Head of caudate nucleus (tissue), 42 donors: ENCODE measurements around the gene KCTD13.
"Not testable (repeated sequence)": the region's sequence is repeated elsewhere in the genome, so short reads cannot be mapped to it uniquely, and the experiment has no call there.

Experiments
- DNase-seq, 42 donors: peaks; one replicate each; pipeline versions ENCODE4 v3.0.0 to v3.0.0-alpha.2; 2020 to 2021; ENCODE audit warnings: mixed read lengths in 7 of 42
- intact Hi-C: fragments of 100-400 bp; cut with DNase I; formaldehyde crosslinking; loops from one replicate; pipeline ENCODE4 v1.15.0; 2022

The KCTD13 gene

DNA sequence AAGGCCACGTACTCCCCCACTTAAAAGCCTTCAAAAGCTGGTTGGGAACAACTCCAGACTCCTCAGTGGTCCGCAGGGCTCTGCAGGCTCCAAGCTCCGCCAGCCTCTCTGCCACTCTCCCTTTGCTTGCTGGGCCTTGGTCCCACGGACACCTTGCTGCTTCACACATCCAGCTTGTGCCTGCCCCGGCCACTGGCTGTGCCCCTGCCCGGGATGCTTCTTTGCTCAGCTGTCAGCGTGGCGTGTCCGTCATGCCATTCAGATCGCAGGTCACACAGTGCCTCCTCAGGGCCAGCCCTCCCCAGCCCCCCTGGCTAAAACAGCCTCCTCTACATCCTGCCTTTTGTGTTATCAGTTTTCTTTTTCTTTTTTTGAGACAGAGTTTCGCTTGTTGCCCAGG is 13.9 kb downstream of the KCTD13 start:
- intact Hi-C loops = no loop called here
- DNase-seq = no peak

DNA sequence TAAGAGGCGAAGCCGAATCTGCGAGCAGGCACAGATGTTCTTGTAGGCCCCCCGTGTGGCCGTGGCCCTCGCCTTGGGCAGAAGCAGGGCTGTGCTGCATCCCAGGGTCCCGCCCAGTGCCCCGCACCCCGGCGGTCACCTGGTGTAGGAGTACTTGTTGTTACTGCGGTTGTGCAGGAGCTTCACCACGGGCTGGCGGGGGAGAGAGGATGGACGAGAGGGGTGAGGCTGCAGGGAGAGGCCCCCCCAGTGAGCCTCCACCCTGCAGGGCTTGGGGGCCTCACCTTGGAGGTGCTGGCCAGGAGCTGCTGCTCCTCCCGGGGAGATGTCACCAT is 14.4 kb downstream of the KCTD13 start:
- intact Hi-C loops = no loop called here

DNA sequence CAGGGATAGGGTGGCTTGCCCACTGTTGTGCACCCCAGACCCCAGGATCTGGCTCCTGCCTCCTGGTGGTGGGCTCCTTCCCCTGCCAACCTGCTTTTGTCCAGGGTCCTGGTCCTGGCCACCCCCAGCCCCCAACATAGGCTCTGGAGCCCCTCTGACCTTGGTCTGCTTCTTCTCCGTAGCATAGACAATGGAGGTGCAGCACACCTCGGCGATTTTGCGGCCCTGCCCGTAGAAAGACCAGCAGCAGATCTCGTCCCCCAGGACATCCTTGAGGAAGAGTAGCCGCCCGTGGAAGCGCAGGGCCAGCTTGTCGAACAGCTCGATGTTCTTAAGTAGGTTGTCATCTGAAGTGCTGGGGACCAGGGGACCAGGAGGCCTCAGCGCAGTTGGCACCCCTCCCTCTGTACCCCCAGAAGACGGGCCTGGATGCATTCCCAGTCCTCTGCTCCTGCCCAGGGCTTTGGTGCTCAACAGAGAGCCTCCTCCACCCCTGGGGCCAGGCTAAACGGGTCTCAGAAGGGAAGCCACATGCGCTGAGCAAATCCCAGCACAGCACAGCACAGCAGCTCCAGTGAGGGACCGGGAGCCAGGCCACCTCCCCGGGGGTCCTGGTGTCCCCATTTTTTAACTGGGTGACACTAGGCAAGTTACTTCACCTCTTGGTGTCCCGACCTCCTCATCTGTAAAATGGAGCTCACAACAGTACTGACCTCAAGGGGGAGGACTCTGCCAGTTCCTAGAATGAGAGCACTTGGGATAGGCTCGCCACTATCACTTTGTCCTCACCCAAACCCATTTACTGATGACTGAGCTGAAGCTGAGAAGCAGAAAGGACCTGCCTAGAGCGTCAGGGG is 15.0 kb downstream of the KCTD13 start:
- no peak for DNase-seq
- intact Hi-C loops = no loop called here

More for the DNA sequence above, 14.4 kb downstream of the KCTD13 start:
- no peak for DNase-seq

DNA sequence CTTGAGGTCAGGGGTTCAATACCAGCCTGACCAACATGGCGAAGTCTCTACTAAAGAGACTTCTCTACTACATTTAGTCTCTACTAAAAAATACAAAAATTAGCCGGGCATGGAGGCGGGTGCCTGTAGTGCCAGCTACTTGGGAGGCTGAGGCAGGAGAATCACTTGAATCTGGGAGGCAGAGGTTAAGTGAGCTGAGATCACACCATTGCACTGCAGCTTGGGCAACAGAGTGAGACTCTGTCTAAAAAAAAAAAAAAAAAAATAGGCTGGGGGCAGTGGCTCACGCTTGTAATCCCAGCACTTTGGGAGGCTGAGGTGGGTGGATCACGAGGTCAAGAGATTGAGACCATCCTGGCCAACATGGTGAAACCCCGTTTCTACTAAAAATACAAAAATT is 16.2 kb downstream of the KCTD13 start:
- intact Hi-C loops, DNase-seq: not testable (repeated sequence)

DNA sequence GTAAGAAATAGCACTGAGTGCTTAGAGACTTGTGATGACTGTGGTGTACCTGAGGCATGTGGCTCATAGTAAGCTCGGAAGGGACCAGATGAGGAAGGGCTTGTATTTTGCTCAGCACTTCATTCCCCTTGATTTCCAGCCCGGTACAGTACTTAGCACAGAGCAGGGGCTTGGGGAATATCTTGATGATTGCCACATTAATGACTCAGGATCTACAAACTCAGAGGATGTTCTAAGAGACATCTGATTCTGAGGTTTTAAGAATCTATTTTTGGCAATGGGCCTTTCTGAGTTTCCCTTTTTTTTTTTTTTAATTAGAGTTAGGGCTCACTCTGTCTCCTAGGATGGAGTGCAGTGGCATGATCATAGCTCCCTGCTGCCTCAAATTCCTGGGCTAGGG is 16.6 kb downstream of the KCTD13 start:
- intact Hi-C loops = no loop called here
- DNase-seq = no peak

DNA sequence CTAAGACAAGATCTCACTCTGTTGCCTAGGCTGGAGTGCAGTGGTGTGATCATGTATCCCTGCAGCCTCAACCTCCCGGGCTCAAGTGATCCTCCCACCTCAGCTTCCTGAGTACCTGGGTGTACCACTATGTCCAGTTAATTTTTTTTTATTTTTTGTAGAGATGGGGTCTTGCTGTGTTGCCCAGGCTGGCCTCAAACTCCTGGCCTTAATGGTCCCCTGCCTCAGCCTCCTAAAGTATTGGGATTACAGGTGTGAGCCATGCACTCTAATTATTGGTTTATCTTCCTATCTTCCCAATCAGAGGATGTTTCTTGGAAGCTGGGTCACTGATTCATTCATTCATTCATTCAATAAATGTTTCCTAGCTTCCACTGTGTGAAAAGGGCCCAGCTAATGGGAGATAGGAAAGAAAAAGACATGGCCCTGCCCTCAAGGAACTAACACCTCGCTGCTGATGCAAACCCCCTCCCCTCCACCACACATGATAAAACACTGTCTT is 17.3 kb downstream of the KCTD13 start:
- intact Hi-C loops = no loop called here
- DNase-seq = no peak

DNA sequence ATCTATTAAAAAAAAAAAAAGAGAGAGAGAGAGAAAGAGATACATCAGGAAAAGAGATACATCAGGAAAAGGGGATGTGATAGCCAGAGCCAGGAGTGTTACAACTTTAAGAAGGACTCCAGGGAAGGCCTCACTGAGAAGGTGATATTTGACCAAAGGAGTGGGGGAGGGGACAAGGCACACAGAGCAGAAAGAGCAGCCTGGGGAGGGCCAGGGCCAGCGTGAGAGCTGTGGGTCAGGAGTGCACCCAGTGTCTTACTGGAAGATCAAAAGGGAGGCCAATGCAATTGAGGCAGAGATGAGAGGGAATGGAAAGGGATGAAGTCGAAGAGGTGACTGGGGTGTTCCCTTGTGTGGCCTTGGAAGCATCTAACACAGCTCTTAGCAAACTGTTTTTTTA is 18.1 kb downstream of the KCTD13 start:
- intact Hi-C loops = no loop called here
- DNase-seq = no peak

DNA sequence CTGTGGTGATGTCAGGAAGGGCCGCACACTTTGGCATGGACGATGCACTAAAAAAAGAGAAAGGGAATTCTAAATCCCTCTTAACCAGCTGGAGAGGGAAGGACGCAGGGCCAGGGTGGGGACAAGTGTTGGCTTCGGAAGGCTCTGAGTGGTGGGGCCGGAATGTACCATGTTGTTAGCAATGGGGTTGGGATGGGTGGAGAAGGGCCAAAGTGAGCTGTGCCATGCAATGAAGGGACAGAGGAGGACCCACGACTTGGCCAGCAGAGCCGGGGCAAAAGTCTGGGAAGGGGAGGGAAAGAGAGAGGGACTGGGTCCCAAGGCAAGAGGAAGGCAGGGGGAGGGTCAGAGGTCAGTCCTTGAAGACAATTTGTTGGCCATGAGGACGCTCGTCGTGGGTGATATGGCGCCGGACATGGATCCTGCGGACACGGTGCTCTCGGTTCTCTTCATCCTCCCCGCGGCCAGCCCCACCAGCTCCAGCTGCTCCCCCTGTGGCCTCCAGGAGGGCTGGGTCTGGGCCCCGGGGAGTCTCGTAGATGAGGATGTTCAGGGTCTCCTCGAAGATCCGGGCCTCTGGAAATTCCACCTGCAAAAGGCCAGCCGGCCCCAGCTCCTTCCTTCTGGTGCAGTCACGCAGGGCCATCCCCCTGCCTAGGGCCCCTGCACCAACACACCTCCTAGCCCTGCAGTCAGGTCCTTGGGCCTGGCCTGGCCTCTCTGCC is 19.3 kb downstream of the KCTD13 start:
- intact Hi-C loops = no loop called here
- peak in 1 of 42 donors; percentile 26 for DNase-seq

DNA sequence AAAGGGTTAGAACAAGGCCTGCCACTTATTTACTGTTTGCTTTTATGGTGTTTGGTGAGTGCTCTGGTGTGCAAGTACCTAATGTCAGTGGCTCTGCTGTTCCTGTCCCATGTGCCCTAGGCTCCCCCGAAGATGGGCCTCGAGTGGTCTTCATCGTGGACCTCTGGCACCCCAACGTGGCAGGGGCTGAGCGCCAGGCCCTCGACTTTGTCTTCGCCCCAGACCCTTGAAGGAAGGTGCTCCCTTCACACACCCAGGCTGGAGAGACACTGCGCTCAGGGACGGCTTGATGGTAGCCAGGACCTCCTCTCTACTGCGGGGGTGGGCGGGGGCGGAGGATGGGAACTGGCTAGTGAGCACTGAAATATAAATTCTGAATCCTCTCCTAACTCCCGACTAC is 20.4 kb downstream of the KCTD13 start:
- no peak for DNase-seq
- intact Hi-C loops = no loop called here

DNA sequence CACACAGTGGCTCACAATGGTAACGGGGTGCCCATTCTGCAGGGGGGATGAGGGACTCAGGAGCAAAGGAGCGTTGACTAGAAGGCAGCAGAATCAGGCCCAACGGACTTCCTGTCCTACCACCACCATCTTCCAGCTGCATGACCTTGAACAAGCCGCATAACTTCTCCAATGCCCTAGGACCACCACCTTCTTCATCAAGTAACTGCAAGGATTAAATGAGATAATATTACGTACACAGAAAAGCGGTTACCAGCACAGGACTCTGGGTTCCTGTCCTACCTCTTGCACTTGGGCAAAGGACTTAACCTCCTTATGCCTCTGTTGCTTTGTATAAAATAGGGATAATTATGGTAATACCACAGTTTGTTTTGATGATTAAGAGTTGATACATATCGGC is 21.1 kb downstream of the KCTD13 start:
- no peak for DNase-seq
- intact Hi-C loops = no loop called here

DNA sequence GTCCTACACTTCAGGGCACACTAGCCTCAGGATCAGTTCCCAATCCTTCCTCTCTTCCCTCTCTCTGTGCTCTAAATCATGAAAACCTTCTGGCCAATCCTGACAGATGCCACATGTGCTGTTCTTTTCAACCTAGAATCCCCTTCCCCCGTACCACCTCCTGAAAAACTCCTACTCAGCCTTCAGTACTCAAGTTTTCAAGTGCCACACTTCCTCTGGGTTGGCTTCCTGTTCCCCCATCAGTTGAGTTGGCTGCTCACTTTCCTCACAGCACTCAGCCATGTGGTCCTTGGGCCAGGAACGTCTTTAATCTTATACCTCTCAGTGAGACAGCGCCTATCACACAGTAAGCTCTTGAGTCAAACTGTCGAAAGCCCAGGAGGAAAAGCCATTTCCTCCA is 22.4 kb downstream of the KCTD13 start:
- DNase-seq = no peak
- intact Hi-C loops = no loop called here

DNA sequence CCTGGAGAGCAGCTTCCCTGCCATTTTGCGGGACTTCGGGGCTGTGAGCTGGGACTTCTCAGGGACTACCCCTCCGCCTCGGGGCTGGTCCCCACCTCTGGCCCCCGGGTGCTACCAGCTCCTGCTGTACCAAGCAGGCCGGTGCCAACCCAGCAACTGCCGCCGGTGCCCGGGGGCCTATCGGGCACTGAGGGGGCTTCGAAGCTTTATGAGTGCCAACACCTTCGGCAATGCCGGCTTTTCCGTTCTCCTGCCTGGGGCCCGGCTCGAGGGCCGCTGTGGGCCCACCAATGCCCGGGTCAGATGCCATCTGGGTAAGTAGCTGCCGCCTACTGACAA is 24.4 kb downstream of the KCTD13 start:
- no peak for DNase-seq
- intact Hi-C loops = no loop called here

DNA sequence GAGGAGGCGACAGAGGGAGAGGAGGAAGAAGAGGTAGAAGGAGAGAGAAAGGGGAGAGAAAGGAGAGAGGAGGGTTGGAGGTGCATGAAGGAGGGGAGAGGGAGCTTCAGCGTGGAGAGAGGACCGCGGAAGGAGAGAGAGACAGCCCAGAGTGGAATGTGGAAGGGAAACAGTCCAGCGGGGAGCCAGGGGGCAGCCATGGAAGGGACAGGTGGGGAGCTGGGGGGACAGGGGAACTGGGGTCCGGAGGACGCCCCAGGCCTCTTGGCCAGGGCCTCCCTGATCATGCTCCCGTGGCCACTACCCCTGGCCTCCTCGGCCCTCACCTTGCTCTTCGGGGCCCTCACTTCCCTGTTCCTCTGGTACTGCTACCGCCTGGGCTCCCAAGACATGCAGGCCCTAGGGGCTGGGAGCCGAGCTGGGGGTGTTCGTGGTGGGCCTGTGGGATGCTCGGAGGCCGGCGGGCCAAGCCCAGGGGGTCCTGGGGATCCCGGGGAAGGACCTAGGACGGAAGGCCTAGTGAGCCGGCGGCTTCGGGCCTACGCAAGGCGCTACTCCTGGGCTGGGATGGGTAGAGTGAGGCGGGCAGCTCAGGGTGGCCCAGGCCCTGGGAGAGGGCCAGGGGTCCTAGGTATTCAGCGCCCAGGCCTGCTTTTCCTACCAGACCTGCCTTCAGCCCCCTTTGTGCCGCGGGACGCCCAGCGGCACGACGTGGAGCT is 25.0 kb downstream of the KCTD13 start:
- intact Hi-C loops = no loop called here
- DNase-seq = no peak

DNA sequence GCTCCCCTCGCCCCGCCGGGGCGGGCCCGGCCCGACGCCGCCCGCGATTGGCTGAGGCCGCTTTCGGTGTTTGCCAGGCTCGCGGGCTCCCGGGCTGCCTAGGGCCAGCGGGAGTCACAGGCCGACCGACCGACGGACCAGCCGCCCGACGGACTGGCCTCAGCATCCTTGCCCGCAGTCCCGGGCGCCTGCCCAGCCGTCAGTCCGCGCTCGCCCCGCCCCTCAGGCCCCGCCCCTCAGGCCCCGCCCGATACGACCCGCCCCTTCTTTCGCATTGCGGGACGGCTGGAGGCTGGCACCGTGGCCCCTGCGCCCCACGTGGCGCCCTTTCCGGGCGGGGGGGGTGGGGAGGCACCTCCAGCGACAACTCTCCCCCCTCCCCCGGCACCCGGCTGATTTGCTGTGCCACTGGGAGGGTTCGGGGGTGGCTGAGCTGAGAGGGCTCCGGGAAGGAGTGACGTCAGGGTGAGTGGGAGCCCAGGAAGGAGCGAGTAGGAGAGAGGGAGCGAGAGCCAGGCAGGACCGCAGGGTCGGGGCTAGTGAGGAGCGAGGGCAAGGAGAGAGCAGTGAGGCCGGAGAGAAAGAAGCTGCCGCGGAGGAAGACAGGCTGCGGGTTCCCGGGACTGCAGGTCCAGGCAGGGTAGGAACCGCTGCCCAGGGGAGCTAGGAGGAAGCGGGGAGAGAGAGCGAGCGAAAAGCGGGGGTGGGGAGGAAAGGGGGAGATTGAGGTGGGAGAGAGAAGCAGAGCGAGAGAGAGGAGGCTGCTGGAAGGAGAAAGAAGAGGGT is 25.7 kb downstream of the KCTD13 start, which contains the start of gene ASPHD1:
Gene ASPHD1, plus strand, starts transcription at position 387 of the 786 bp plus-strand sequence. CDS start 484 bp downstream, outside the sequence.
- peak; percentile 84 to 99 (median 95) for DNase-seq
- intact Hi-C loops = no loop called here

DNA sequence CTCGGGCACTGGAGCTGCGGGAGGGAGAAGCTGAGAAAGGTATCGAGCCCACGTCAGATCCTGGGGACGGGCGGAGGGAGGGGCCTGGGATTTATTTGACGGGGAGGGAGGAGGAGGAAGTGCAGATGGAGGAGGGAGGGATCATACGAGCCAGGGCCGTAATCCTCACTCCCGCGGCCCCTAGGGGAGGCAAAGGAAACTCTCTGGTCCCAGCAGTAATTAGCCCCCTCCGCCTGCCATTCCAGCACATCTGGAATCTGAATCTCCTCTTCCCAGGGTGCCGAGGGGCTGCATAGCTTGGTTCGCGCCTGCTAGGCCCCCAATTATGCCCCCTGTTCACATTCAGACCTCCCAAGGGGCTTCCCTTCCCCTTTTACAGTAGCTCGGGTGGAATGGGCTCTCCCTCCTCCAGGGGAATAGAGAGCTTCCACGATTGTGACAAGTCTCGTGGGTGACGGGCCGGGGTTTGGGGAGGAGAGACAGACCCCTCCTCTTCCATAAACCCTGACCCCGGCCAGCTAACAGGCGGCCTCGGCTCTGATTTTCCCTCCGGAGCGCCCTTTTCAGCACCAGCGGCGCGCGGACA is 26.4 kb downstream of the KCTD13 start, which contains the start of gene SEZ6L2:
Gene SEZ6L2, minus strand, starts transcription at position 35 of the 586 bp plus-strand sequence. CDS start 531 bp downstream, outside the sequence.
- intact Hi-C loops = loop anchor here (5.0 kb wide), 1 partner anchor 37 kb away; the partner anchor contains the start of gene CDIPT
- peak; percentile 63 to 95 (median 84) for DNase-seq

DNA sequence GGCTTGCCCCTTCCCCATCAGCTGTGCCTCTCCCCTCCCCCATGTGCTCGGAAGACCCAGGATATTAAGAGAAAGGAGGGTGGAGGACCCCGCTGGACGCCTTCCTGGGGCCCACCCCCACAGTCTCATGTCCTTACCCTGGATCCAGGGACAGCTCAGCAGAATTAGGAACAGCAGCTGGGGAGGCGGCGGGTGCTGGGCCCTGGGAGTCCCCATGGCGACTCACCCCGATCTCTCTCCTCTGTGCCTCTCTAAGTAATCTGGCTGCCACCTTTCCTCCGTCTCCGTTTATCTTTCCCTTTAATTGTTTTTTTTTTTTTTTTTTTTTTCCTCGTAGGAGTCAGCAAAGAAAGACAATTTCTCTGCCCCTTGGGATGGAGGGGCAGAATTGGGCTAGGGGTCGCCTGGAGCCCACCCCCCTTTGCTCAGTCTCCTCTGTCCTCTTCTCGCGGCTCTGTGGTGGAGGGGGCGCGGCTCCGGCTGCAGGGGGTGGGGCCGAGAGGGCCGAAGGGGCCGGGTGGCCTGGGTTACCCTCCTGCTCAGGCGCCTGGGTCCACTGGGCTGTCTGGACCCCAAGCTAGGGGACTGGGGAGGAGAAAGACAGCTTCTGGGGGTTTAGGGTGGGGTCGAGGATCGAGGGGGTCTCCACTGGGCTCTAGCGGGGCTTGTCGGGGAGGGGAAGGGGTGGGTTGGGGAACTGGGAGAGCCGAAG is 27.1 kb downstream of the KCTD13 start:
- intact Hi-C loops = loop anchor here (5.0 kb wide), 1 partner anchor 37 kb away; the partner anchor contains the start of gene CDIPT
- DNase-seq = peak in 1 of 42 donors; percentile 21

DNA sequence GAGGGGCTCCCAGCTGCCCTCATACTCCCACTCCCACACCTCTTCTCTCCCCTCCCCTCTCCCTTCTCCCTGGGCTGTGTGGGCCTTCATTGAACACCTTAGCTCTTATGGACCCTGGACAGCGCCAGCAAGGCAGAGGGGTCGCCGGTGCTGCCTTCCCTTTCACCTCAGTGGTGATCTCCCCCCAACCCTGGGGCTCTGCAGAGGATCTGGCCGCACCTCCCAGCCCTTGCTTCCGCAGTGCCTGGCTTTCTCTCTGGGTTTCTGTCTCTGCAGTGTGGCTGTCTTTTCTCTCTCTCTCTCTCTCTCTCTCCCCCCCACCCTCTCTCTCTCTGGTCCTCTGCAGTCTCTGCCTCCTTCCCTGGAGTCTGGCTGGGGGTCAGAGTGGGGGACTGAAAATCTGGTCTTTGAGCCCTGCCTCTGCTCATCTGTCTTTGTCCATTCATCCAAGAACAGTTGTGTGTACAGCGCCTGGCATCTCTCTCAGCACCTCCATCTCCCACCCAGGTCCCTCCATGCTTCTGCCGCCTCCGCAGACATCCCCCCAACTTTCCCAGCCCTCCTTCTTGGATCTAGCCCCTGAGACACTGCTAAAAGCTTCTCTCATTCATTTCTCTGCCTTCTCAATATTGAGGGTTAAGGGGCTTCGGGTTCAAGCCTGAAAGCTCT is 27.8 kb downstream of the KCTD13 start:
- no peak for DNase-seq
- intact Hi-C loops = loop anchor here (5.0 kb wide), 1 partner anchor 36 kb away; the partner anchor contains the start of gene CDIPT
